ENCODE measurements around the gene EEF1E1.

GRCh38 chr6:8064638-8065518 is 37.5 kb downstream of the EEF1E1 start:
- TF ChIP-seq, protein P1, sequence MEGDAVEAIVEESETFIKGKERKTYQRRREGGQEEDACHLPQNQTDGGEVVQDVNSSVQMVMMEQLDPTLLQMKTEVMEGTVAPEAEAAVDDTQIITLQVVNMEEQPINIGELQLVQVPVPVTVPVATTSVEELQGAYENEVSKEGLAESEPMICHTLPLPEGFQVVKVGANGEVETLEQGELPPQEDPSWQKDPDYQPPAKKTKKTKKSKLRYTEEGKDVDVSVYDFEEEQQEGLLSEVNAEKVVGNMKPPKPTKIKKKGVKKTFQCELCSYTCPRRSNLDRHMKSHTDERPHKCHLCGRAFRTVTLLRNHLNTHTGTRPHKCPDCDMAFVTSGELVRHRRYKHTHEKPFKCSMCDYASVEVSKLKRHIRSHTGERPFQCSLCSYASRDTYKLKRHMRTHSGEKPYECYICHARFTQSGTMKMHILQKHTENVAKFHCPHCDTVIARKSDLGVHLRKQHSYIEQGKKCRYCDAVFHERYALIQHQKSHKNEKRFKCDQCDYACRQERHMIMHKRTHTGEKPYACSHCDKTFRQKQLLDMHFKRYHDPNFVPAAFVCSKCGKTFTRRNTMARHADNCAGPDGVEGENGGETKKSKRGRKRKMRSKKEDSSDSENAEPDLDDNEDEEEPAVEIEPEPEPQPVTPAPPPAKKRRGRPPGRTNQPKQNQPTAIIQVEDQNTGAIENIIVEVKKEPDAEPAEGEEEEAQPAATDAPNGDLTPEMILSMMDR (IDR thresholded peaks at IDR 0.05; ENCODE audit: borderline replicate concordance, extremely low read depth, low read length, poor library complexity, severe bottlenecking) = no peak
- no peak for TF ChIP-seq EZH2 (IDR thresholded peaks at IDR 0.05; ENCODE audit: borderline replicate concordance, low read depth, low read length, severe bottlenecking)
